ENCODE measurements around the gene TP53RK. TPM values are rescaled to one million over a fixed set of nuclear protein-coding genes. Genes with fewer than 3 reads are reported as not detected.
A peak's percentile ranks its signal among the peaks of the same experiment; 100 is the strongest.

The TP53RK gene
- total and polyA plus RNA-seq, 4 donors: 4.7 to 12.8 (median 6.8) TPM

- no peak for TF ChIP-seq ZBTB33 (IDR thresholded peaks at IDR 0.05)
- peak; percentile 55 to 68 for TF ChIP-seq HNF4A (conservative IDR thresholded peaks at IDR 0.05)
- no peak for TF ChIP-seq CTCF (IDR thresholded peaks at IDR 0.05; ENCODE audit: low read depth, low read length, missing input control)
Measured at GRCh38 chr20:46670585-46671584, 18.4 kb downstream of the TP53RK start (continued).

- TF ChIP-seq RAD21 (IDR thresholded peaks at IDR 0.05): no peak
- no peak for TF ChIP-seq TAF1 (conservative IDR thresholded peaks at IDR 0.05)
- no peak for TF ChIP-seq FOXA2 (IDR thresholded peaks at IDR 0.05)
- TF ChIP-seq MAX (IDR thresholded peaks at IDR 0.05): no peak
- no peak for TF ChIP-seq FOXA1 (IDR thresholded peaks at IDR 0.05)
- no peak for TF ChIP-seq EGR1 (IDR thresholded peaks at IDR 0.05; ENCODE audit: low read depth in 2 of 2)
- no peak for TF ChIP-seq CTCF (IDR thresholded peaks at IDR 0.05; ENCODE audit: low read depth, low read length, missing input control)
- TF ChIP-seq RXRA (IDR thresholded peaks at IDR 0.05): no peak
- no peak for TF ChIP-seq GABPA (IDR thresholded peaks at IDR 0.05 in 1 of 2, conservative IDR thresholded peaks at IDR 0.05 in 1 of 2)
- no peak for TF ChIP-seq REST (IDR thresholded peaks at IDR 0.05)
- TF ChIP-seq HNF4A (conservative IDR thresholded peaks at IDR 0.05): no peak
- TF ChIP-seq YY1 (IDR thresholded peaks at IDR 0.05): no peak
- TF ChIP-seq NR2F2 (IDR thresholded peaks at IDR 0.05): no peak
- TF ChIP-seq HNF4G (IDR thresholded peaks at IDR 0.05): no peak
- TF ChIP-seq JUND (IDR thresholded peaks at IDR 0.05): no peak
- no peak for TF ChIP-seq SP1 (IDR thresholded peaks at IDR 0.05)
- no peak for TF ChIP-seq ATF3 (IDR thresholded peaks at IDR 0.05)
- TF ChIP-seq ZBTB33 (IDR thresholded peaks at IDR 0.05): no peak
- Histone ChIP-seq H3K9ac (ENCODE audit: low read depth in 1 of 2, low read length in 2 of 2) (no peak overlapping the region), H3K27me3 (ENCODE audit: control insufficient read depth in 4 of 4, insufficient read depth in 4 of 4, low read length in 3 of 4) (no peaks in the 10 kb centered on the region), H3K9me3 (ENCODE audit: control insufficient read depth in 4 of 4, low read length in 3 of 4) (no peaks in the 10 kb centered on the region), H3K36me3 (ENCODE audit: control insufficient read depth in 4 of 4, insufficient read depth in 3 of 4, low read depth in 1 of 4, low read length in 3 of 4) (no peaks in the 10 kb centered on the region), H3K27ac (ENCODE audit: low read depth in 1 of 2, low read length in 2 of 2) (no peak overlapping the region), H3K4me3 (ENCODE audit: low read depth in 1 of 3, low read length in 3 of 3) (no peak overlapping the region), H3K4me1 (ENCODE audit: control insufficient read depth in 4 of 4, insufficient read depth in 4 of 4, low read length in 3 of 4) (peaks cover 1 to 42% (median 21%) of the 10 kb centered on the region in 4 donors)
- no peak for DNase-seq (ENCODE audit: low spot score)
- WGBS: 87% methylated on average over 2 of the region's 2 CpGs
Measured at GRCh38 chr20:46670228-46670584, 19.0 kb downstream of the TP53RK start.
